Liver (tissue), 9 donors: ENCODE measurements around the gene GHR. TPM values are rescaled to one million over a fixed set of nuclear protein-coding genes. Genes with fewer than 3 reads are reported as not detected.

Experiments
- DNase-seq: peaks from one replicate; pipeline ENCODE4 v3.0.0-alpha.2; 2017; ENCODE audit warnings: low spot score
- H3K27ac ChIP-seq, 2 donors: one replicate each; pipeline ENCODE4 v1.7.0; 2013; ENCODE audit warnings: inconsistent platforms in 2 of 2, low read length in 2 of 2, control low read depth in 1 of 2, low read depth in 1 of 2, mild to moderate bottlenecking in 1 of 2
- H3K27me3 ChIP-seq, 4 donors: one replicate each; pipeline versions ENCODE4 v1.6.1 to v1.7.0; 2013; ENCODE audit warnings: low read length in 3 of 4, inconsistent platforms in 1 of 4, mild to moderate bottlenecking in 1 of 4, moderate library complexity in 1 of 4; ENCODE audit not compliant: control insufficient read depth in 4 of 4, insufficient read depth in 4 of 4
- H3K36me3 ChIP-seq, 4 donors: one replicate each; pipeline versions ENCODE4 v1.6.1 to v1.7.0; 2013; ENCODE audit warnings: low read length in 3 of 4, mild to moderate bottlenecking in 3 of 4, low read depth in 1 of 4, moderate library complexity in 1 of 4; ENCODE audit not compliant: control insufficient read depth in 4 of 4, insufficient read depth in 3 of 4
- H3K4me1 ChIP-seq, 4 donors: one replicate each; pipeline versions ENCODE4 v1.6.1 to v1.7.0; 2013; ENCODE audit warnings: low read length in 3 of 4, mild to moderate bottlenecking in 3 of 4, moderate library complexity in 1 of 4; ENCODE audit not compliant: control insufficient read depth in 4 of 4, insufficient read depth in 4 of 4
- H3K4me3 ChIP-seq, 3 donors: one replicate each; pipeline versions ENCODE4 v1.6.1 to v1.7.0; 2013; ENCODE audit warnings: low read length in 3 of 3, control low read depth in 1 of 3, low read depth in 1 of 3, mild to moderate bottlenecking in 1 of 3
- H3K9ac ChIP-seq, 2 donors: one replicate each; pipeline ENCODE4 v1.7.0; 2013; ENCODE audit warnings: low read length in 2 of 2, mild to moderate bottlenecking in 2 of 2, moderate library complexity in 2 of 2, control low read depth in 1 of 2, low read depth in 1 of 2
- H3K9me3 ChIP-seq, 4 donors: one replicate each; pipeline versions ENCODE4 v1.6.1 to v1.7.0; 2013; ENCODE audit warnings: low read length in 3 of 4; ENCODE audit not compliant: control insufficient read depth in 4 of 4
- ATF3 ChIP-seq: IDR thresholded peaks from 2 replicates; pipeline ENCODE4 v1.6.1; 2016; ENCODE audit warnings: antibody characterized with exemption
- CTCF ChIP-seq: fragments of 150-350 bp; IDR thresholded peaks from 2 replicates; pipeline ENCODE4 v1.5.1; 2017; ENCODE audit warnings: improper control_type of control experiment, low read depth, low read length; ENCODE audit not compliant: missing input control
- EGR1 ChIP-seq, 2 donors: IDR thresholded peaks; 2 replicates each; pipeline ENCODE4 v1.6.1; 2016 to 2018; ENCODE audit warnings: antibody characterized with exemption in 2 of 2, low read depth in 2 of 2
- FOXA1 ChIP-seq: IDR thresholded peaks from 2 replicates; pipeline ENCODE4 v1.6.1; 2016; ENCODE audit warnings: antibody characterized with exemption
- FOXA2 ChIP-seq: IDR thresholded peaks from 2 replicates; pipeline ENCODE4 v1.6.1; 2016; ENCODE audit warnings: antibody characterized with exemption
- GABPA ChIP-seq, 2 donors: IDR thresholded peaks in 1 of 2; conservative IDR thresholded peaks in 1 of 2; 2 replicates each; pipeline ENCODE4 v1.6.1; 2016; ENCODE audit warnings: antibody characterized with exemption in 2 of 2, mild to moderate bottlenecking in 1 of 2, moderate library complexity in 1 of 2
- HNF4A ChIP-seq, 2 donors: conservative IDR thresholded peaks; 2 replicates each; pipeline ENCODE4 v1.6.1; 2016; ENCODE audit warnings: antibody characterized with exemption in 2 of 2, mild to moderate bottlenecking in 2 of 2
- HNF4G ChIP-seq: IDR thresholded peaks from 2 replicates; pipeline ENCODE4 v1.6.1; 2016; ENCODE audit warnings: antibody characterized with exemption
- JUND ChIP-seq, 2 donors: IDR thresholded peaks; 2 replicates each; pipeline ENCODE4 v1.6.1; 2016; ENCODE audit warnings: antibody characterized with exemption in 2 of 2
- MAX ChIP-seq: IDR thresholded peaks from 2 replicates; pipeline ENCODE4 v1.6.1; 2016; ENCODE audit warnings: antibody characterized with exemption
- RAD21 ChIP-seq, 2 donors: IDR thresholded peaks; 2 replicates each; pipeline ENCODE4 v1.6.1; 2016; ENCODE audit warnings: antibody characterized with exemption in 2 of 2, mild to moderate bottlenecking in 2 of 2
- REST ChIP-seq: IDR thresholded peaks from 2 replicates; pipeline ENCODE4 v1.6.1; 2016; ENCODE audit warnings: antibody characterized with exemption, mild to moderate bottlenecking
- RXRA ChIP-seq, 2 donors: IDR thresholded peaks; 2 replicates each; pipeline ENCODE4 v1.6.1; 2017 to 2018; ENCODE audit warnings: antibody characterized with exemption in 2 of 2, mild to moderate bottlenecking in 1 of 2
- SP1 ChIP-seq: IDR thresholded peaks from 2 replicates; pipeline ENCODE4 v1.6.1; 2018; ENCODE audit warnings: antibody characterized with exemption, mild to moderate bottlenecking
- TAF1 ChIP-seq: conservative IDR thresholded peaks from 2 replicates; pipeline ENCODE4 v1.6.1; 2016; ENCODE audit warnings: antibody characterized with exemption, mild to moderate bottlenecking
- YY1 ChIP-seq: IDR thresholded peaks from 2 replicates; pipeline ENCODE4 v1.6.1; 2016; ENCODE audit warnings: antibody characterized with exemption, mild to moderate bottlenecking
- ZBTB33 ChIP-seq: IDR thresholded peaks from 2 replicates; pipeline ENCODE4 v1.6.1; 2016; ENCODE audit warnings: antibody characterized with exemption
- WGBS: extraction: QIAGEN DNeasy Blood & Tissue Kit; methylation state at CpG from one replicate; pipeline ENCODE4 v1.1.7; 2013; 5-methylcytosine and 5-hydroxymethylcytosine counted together
- polyA plus RNA-seq, 2 donors: library from polyadenylated mRNA; stranded (reverse) in 1 of 2; unstranded in 1 of 2; fragments of 200-250 nt in 1 of 2; fragments of >200 nt in 1 of 2; fragmentation: Nextera tagmentation in 1 of 2; extraction: Ambion mirVana in 1 of 2; gene quantifications; one replicate each; pipeline versions ENCODE4 v1.2.1 to v1.2.3, GENCODE V29; 2013 to 2015
- total RNA-seq, 2 donors: library from RNA; depleted of rRNA; stranded (reverse); fragments of >200 nt; gene quantifications; one replicate each; pipeline ENCODE4 v1.2.3, GENCODE V29; 2014
- donor health status: healthy.
- donor health status: healthy.
- donor health status: healthy.
- donor health status: healthy.
- donor health status: healthy.

The GHR gene
- total and polyA plus RNA-seq, 4 donors = 6.6 to 104 (median 20.9) TPM

GRCh38 chr5:42566652-42567295, 143.5 kb downstream of the GHR start (continued):
- TF ChIP-seq HNF4A (conservative IDR thresholded peaks at IDR 0.05) (peak; percentile 32 to 51), TAF1 (no peak), ATF3 (no peak), FOXA1 (no peak), HNF4G (no peak), FOXA2 (no peak), YY1 (peak; percentile 97), RXRA (IDR thresholded peaks at IDR 0.05) (peak in 1 of 2 donors; percentile 68), ZBTB33 (peak; percentile 44), GABPA (IDR thresholded peaks at IDR 0.05 in 1 of 2, conservative IDR thresholded peaks at IDR 0.05 in 1 of 2) (no peak)

- WGBS = 96% methylated on average over 2 of the region's 2 CpGs
- peaks cover 13 to 93% (median 86%) of the 10 kb centered on the region in 4 donors for H3K4me1 ChIP-seq
Measured at GRCh38 chr5:42569325-42569724, 146.1 kb downstream of the GHR start.

More at GRCh38 chr5:42569325-42569724, 146.1 kb downstream of the GHR start:
- H3K27me3 ChIP-seq = no peaks in the 10 kb centered on the region
- no peak for DNase-seq
- no peak overlapping the region for H3K9ac ChIP-seq
- no peak for TF ChIP-seq ZBTB33
- no peak for TF ChIP-seq YY1
- no peak for TF ChIP-seq RXRA (IDR thresholded peaks at IDR 0.05)
- TF ChIP-seq SP1 = no peak
- TF ChIP-seq CTCF = no peak
- TF ChIP-seq JUND (IDR thresholded peaks at IDR 0.05) = no peak
- no peak for TF ChIP-seq REST
- no peak for TF ChIP-seq FOXA2
- TF ChIP-seq HNF4A (conservative IDR thresholded peaks at IDR 0.05) = no peak
- TF ChIP-seq MAX = no peak
- TF ChIP-seq FOXA1 = no peak
- no peak for TF ChIP-seq GABPA (IDR thresholded peaks at IDR 0.05 in 1 of 2, conservative IDR thresholded peaks at IDR 0.05 in 1 of 2)
- no peak for TF ChIP-seq EGR1 (IDR thresholded peaks at IDR 0.05; ENCODE audit: low read depth in 2 of 2)
- TF ChIP-seq RAD21 (IDR thresholded peaks at IDR 0.05) = no peak
- no peak for TF ChIP-seq TAF1
- TF ChIP-seq HNF4G = no peak
- H3K4me3 ChIP-seq = no peak overlapping the region
- H3K36me3 ChIP-seq = peaks cover 0 to 6% (median 2%) of the 10 kb centered on the region in 4 donors
- peak overlapping the region in 1 of 2 donors; percentile 43 for H3K27ac ChIP-seq
- no peaks in the 10 kb centered on the region for H3K9me3 ChIP-seq
